ENCODE measurements around the gene HK1. TPM values are rescaled to one million over a fixed set of nuclear protein-coding genes. Genes with fewer than 3 reads are reported as not detected.

Gene HK1
- total RNA-seq, 1 experiment from 2014 or later: 98.8 TPM

DNA sequence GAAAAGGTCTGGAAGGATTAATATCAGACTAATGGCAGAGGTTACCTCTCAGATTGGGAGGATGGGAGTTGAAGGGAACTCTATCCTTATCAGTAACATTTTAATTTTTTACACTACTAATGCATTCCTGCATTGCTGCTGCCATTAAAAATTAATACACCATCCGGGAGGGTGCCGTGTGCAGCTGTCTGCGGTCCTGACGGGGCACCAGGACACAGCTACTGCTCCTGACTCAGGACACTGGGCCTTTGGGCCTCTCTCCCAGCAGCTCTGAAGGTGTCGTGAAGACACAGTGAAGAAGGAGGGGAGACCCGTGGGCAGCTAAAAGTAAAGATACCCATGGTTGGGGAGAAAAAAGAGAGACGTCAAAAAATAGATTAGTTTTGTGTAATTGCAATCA is 23.4 kb upstream of the HK1 start:
- Histone ChIP-seq H3K4ac (ENCODE audit: low read depth, low read length) (no peak overlapping the region), H2BK20ac (ENCODE audit: low read depth, low read length, poor library complexity, severe bottlenecking) (no peak overlapping the region), H3K79me1 (ENCODE audit: insufficient read depth, low read depth, low read length, poor library complexity, severe bottlenecking) (no peaks in the 10 kb centered on the region), H3K23me2 (ENCODE audit: insufficient read length, low read depth, low read length, poor library complexity, severe bottlenecking) (no peaks in the 10 kb centered on the region), H3K27me3 (ENCODE audit: insufficient read depth, low read length) (no peaks in the 10 kb centered on the region), H4K5ac (ENCODE audit: insufficient read length, low read depth, low read length) (no peak overlapping the region), H4K20me1 (ENCODE audit: control insufficient read depth, insufficient read depth, insufficient read length) (no peaks in the 10 kb centered on the region), H3K79me2 (ENCODE audit: insufficient read depth, low read length) (no peaks in the 10 kb centered on the region), H4K8ac (replicated peaks; ENCODE audit: insufficient read length, low read depth, low read length) (no peak overlapping the region), H3K9me3 (ENCODE audit: control insufficient read depth, low read depth, low read length) (no peaks in the 10 kb centered on the region), H4K91ac (ENCODE audit: insufficient read length, low read depth, low read length) (no peak overlapping the region), H3K18ac (ENCODE audit: insufficient read length, low read depth, low read length) (no peak overlapping the region), H2BK120ac (ENCODE audit: low read depth, low read length, poor library complexity, severe bottlenecking) (no peak overlapping the region), H2BK12ac (ENCODE audit: insufficient read length, low read depth, low read length) (no peak overlapping the region), H3K23ac (ENCODE audit: insufficient read length, low read depth, low read length) (no peak overlapping the region), H3K9ac (ENCODE audit: extremely low read depth, insufficient read length, low read length) (no peak overlapping the region), H2AK5ac (ENCODE audit: insufficient read length, low read length) (no peak overlapping the region), H3K14ac (ENCODE audit: insufficient read depth, low read length) (no peak overlapping the region), H2BK5ac (ENCODE audit: insufficient read length, low read length) (no peak overlapping the region), H3K4me2 (ENCODE audit: insufficient read depth, insufficient read length, low read length) (no peak overlapping the region), H2AFZ (ENCODE audit: low read length) (no peak overlapping the region), H3T11ph (ENCODE audit: low read length) (no peak overlapping the region), H3K4me1 (ENCODE audit: insufficient read depth, low read length) (no peaks in the 10 kb centered on the region), H3K27ac (ENCODE audit: insufficient read length, low read depth, low read length) (no peak overlapping the region), H3K56ac (ENCODE audit: insufficient read length, low read depth, low read length) (no peak overlapping the region), H2BK15ac (ENCODE audit: low read depth, low read length) (no peak overlapping the region)
- Mint-ChIP-seq H3K36me3 (ENCODE audit: insufficient read depth in 1 of 3, low read depth in 3 of 3) (no peaks in the 10 kb centered on the region), H3K27me3 (ENCODE audit: low read depth) (no peaks in the 10 kb centered on the region), H3K9me3 (peaks cover 0 to 2% of the 10 kb centered on the region in 2 experiments; a peak in 2 of 5 replicates), H3K4me3 (no peak overlapping the region), H3K27ac (peak overlapping the region in 1 of 3 experiments; percentile 11; a peak in 1 of 7 replicates), H3K4me1 (no peaks in the 10 kb centered on the region)
- TF ChIP-seq, protein P1, sequence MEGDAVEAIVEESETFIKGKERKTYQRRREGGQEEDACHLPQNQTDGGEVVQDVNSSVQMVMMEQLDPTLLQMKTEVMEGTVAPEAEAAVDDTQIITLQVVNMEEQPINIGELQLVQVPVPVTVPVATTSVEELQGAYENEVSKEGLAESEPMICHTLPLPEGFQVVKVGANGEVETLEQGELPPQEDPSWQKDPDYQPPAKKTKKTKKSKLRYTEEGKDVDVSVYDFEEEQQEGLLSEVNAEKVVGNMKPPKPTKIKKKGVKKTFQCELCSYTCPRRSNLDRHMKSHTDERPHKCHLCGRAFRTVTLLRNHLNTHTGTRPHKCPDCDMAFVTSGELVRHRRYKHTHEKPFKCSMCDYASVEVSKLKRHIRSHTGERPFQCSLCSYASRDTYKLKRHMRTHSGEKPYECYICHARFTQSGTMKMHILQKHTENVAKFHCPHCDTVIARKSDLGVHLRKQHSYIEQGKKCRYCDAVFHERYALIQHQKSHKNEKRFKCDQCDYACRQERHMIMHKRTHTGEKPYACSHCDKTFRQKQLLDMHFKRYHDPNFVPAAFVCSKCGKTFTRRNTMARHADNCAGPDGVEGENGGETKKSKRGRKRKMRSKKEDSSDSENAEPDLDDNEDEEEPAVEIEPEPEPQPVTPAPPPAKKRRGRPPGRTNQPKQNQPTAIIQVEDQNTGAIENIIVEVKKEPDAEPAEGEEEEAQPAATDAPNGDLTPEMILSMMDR (conservative IDR thresholded peaks at IDR 0.05): no peak
- DNase-seq: no peak
- no CpG with 5 or more reads among the region's 7 CpGs for WGBS (ENCODE audit: extremely low coverage, insufficient read length, low lambda C conversion rate)

Data from H9 (cell line).